DND-41 (cell line): ENCODE results near the gene NEB.

ENCODE experiments used
- ATAC-seq: fragments of 200-7000 bp; cut with Tn5 transposase; 3 replicates; pipeline ENCODE4 v1.9.1; 2021; ENCODE audit warnings: low read depth; ENCODE audit not compliant: insufficient read depth
- DNase-seq: peaks from one replicate; pipeline ENCODE4 v3.0.0-alpha.2; 2020
- H2AFZ ChIP-seq: 2 replicates; pipeline ENCODE4 v1.6.0; 2012; ENCODE audit warnings: low read depth, low read length
- H3K27ac ChIP-seq: 2 replicates; pipeline ENCODE4 v1.5.1; 2012; ENCODE audit warnings: low read length, inconsistent platforms
- H3K27me3 ChIP-seq: fragments of 200-600 bp; sonication (generic); 2 replicates; pipeline ENCODE4 v1.6.0; 2012; ENCODE audit warnings: low read length, mild to moderate bottlenecking, inconsistent platforms; ENCODE audit not compliant: insufficient read depth, poor library complexity
- H3K36me3 ChIP-seq: 2 replicates; pipeline ENCODE4 v1.5.1; 2012; ENCODE audit warnings: low read length, inconsistent platforms; ENCODE audit not compliant: insufficient read depth
- H3K4me1 ChIP-seq: 2 replicates; pipeline ENCODE4 v1.5.1; 2012; ENCODE audit warnings: mild to moderate bottlenecking, low read length; ENCODE audit not compliant: insufficient read depth
- H3K4me2 ChIP-seq: 2 replicates; pipeline ENCODE4 v1.6.0; 2012; ENCODE audit warnings: mild to moderate bottlenecking, moderate library complexity, low read length, inconsistent platforms; ENCODE audit not compliant: insufficient read depth
- H3K4me3 ChIP-seq, 2 experiments: fragments of 200-600 bp in 1 of 2; shearing (Covaris generic) in 1 of 2; 2 replicates each; pipeline ENCODE4 v1.5.1; 2012 to 2016; ENCODE audit warnings: inconsistent platforms in 2 of 2, low read length in 2 of 2, mild to moderate bottlenecking in 2 of 2, low read depth in 1 of 2, moderate library complexity in 1 of 2
- H3K79me2 ChIP-seq: 2 replicates; pipeline ENCODE4 v1.6.0; 2012; ENCODE audit warnings: low read length, inconsistent platforms; ENCODE audit not compliant: insufficient read depth
- H3K9ac ChIP-seq: 2 replicates; pipeline ENCODE4 v1.6.0; 2012; ENCODE audit warnings: low read depth, mild to moderate bottlenecking, inconsistent platforms, low read length, moderate library complexity
- H3K9me3 ChIP-seq: 2 replicates; pipeline ENCODE4 v1.5.1; 2012; ENCODE audit warnings: low read length, moderate library complexity, mild to moderate bottlenecking, inconsistent platforms; ENCODE audit not compliant: insufficient read depth, severe bottlenecking
- H4K20me1 ChIP-seq: 2 replicates; pipeline ENCODE4 v1.6.0; 2012; ENCODE audit warnings: low read length; ENCODE audit not compliant: insufficient read depth
- EZH2 ChIP-seq: IDR thresholded peaks from 3 replicates; pipeline ENCODE4 v1.6.1; 2012; ENCODE audit warnings: borderline replicate concordance, low read depth, mild to moderate bottlenecking, moderate library complexity, low read length, inconsistent platforms; ENCODE audit not compliant: severe bottlenecking
- TF ChIP-seq, protein P1 (sequence below): IDR thresholded peaks from 2 replicates; pipeline ENCODE4 v1.5.1; 2012; ENCODE audit warnings: borderline replicate concordance, low read length, moderate library complexity, mild to moderate bottlenecking; ENCODE audit not compliant: poor library complexity, severe bottlenecking; ENCODE audit errors: extremely low read depth

Gene NEB

GRCh38 chr2:151478011-151478410 is 256.3 kb downstream of the NEB start:
- Histone ChIP-seq H3K4me3 (no peak overlapping the region), H4K20me1 (peaks cover 2% of the 10 kb centered on the region; the same call in 1 of the 2 replicates), H3K4me2 (no peak overlapping the region), H3K79me2 (peaks cover 16% of the 10 kb centered on the region; the same call in 1 of the 2 replicates), H3K27me3 (no peaks in the 10 kb centered on the region), H3K4me1 (no peaks in the 10 kb centered on the region), H3K9me3 (no peaks in the 10 kb centered on the region), H3K9ac (no peak overlapping the region), H3K36me3 (peaks cover 95% of the 10 kb centered on the region), H2AFZ (no peak overlapping the region), H3K27ac (no peak overlapping the region)
- ATAC-seq (no peak), DNase-seq (no peak)
- TF ChIP-seq, protein P1, sequence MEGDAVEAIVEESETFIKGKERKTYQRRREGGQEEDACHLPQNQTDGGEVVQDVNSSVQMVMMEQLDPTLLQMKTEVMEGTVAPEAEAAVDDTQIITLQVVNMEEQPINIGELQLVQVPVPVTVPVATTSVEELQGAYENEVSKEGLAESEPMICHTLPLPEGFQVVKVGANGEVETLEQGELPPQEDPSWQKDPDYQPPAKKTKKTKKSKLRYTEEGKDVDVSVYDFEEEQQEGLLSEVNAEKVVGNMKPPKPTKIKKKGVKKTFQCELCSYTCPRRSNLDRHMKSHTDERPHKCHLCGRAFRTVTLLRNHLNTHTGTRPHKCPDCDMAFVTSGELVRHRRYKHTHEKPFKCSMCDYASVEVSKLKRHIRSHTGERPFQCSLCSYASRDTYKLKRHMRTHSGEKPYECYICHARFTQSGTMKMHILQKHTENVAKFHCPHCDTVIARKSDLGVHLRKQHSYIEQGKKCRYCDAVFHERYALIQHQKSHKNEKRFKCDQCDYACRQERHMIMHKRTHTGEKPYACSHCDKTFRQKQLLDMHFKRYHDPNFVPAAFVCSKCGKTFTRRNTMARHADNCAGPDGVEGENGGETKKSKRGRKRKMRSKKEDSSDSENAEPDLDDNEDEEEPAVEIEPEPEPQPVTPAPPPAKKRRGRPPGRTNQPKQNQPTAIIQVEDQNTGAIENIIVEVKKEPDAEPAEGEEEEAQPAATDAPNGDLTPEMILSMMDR: no peak
- TF ChIP-seq EZH2: no peak

DNA sequence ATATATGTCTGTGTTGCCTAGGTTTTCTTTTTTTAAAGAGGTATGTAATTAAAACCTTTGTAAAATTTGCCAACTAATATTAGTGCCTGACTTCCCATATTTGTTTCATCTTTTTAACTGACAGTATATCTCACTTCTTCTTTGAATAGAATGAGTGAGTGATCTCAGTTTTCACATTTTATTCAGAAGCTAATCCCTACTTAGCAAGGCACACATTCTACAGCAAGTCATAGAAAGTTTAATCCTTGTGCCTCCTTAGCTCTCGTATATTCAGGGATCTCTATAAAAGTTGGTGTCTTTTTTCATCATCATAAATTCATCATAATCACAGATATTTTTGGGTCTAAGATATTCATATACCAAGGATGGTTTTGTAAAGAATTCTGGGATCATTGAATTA is 258.0 kb downstream of the NEB start:
- H3K9me3 ChIP-seq: no peaks in the 10 kb centered on the region
- no peaks in the 10 kb centered on the region for H3K4me1 ChIP-seq
- ATAC-seq (no peak), DNase-seq (no peak)
- H3K27me3 ChIP-seq: no peaks in the 10 kb centered on the region
- TF ChIP-seq, protein P1: no peak
- TF ChIP-seq EZH2: no peak
- H3K9ac ChIP-seq: no peak overlapping the region
- no peaks in the 10 kb centered on the region; the same call in 1 of the 2 replicates for H4K20me1 ChIP-seq
- no peak overlapping the region for H3K4me2 ChIP-seq
- no peak overlapping the region for H3K4me3 ChIP-seq
- peaks cover 18% of the 10 kb centered on the region; the same call in 1 of the 2 replicates for H3K79me2 ChIP-seq
- no peak overlapping the region for H3K27ac ChIP-seq
- no peak overlapping the region for H2AFZ ChIP-seq
- H3K36me3 ChIP-seq: peaks cover 82% of the 10 kb centered on the region

GRCh38 chr2:151475071-151475470 is 259.2 kb downstream of the NEB start:
- TF ChIP-seq, protein P1: no peak
- TF ChIP-seq EZH2: no peak
- H3K36me3 ChIP-seq: peaks cover 82% of the 10 kb centered on the region
- no peak for ATAC-seq
- H3K9me3 ChIP-seq: no peaks in the 10 kb centered on the region
- H3K9ac ChIP-seq: no peak overlapping the region
- no peaks in the 10 kb centered on the region; the same call in 1 of the 2 replicates for H4K20me1 ChIP-seq
- no peak overlapping the region for H3K4me3 ChIP-seq
- H3K4me2 ChIP-seq: no peak overlapping the region
- H3K79me2 ChIP-seq: peaks cover 27% of the 10 kb centered on the region; the same call in 1 of the 2 replicates
- no peak overlapping the region for H2AFZ ChIP-seq
- DNase-seq: no peak
- H3K27me3 ChIP-seq: no peaks in the 10 kb centered on the region
- no peak overlapping the region for H3K27ac ChIP-seq
- H3K4me1 ChIP-seq: no peaks in the 10 kb centered on the region

GRCh38 chr2:151472966-151473365 is 261.3 kb downstream of the NEB start:
- no peak for ATAC-seq
- no peaks in the 10 kb centered on the region for H3K27me3 ChIP-seq
- H3K4me1 ChIP-seq: no peaks in the 10 kb centered on the region
- H3K9ac ChIP-seq: no peak overlapping the region
- no peak overlapping the region for H3K4me3 ChIP-seq
- DNase-seq: no peak
- H2AFZ ChIP-seq: no peak overlapping the region
- no peak overlapping the region for H3K4me2 ChIP-seq
- peaks cover 24% of the 10 kb centered on the region; the same call in 1 of the 2 replicates for H3K79me2 ChIP-seq
- TF ChIP-seq EZH2: no peak
- TF ChIP-seq, protein P1: no peak
- no peaks in the 10 kb centered on the region for H3K9me3 ChIP-seq
- H3K36me3 ChIP-seq: peaks cover 85% of the 10 kb centered on the region
- H4K20me1 ChIP-seq: no peaks in the 10 kb centered on the region; the same call in 1 of the 2 replicates
- no peak overlapping the region for H3K27ac ChIP-seq
